GM18858 (cell line): ENCODE data around the gene TROAP.

ENCODE experiments used
- ATAC-seq: cut with Tn5 transposase; IDR thresholded peaks from one replicate; pipeline ENCODE4 v1.9.1; 2021; ENCODE audit not compliant: unreplicated experiment

TROAP gene

DNA sequence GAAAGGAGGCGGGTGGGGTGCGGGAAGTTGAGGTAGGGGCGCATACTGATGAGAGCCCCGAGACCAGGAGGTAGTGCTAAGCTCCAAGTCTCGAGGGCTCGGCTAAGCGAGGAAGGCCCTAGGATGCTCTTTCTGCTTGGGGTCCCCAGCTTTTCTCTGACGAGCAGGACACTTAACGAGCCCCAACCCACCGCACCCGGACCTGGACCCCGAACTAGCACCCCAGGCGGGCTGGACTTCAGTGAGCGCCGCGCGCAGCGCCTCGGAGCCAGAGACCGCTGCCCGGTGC, 18.7 kb downstream of the TROAP start:
- ATAC-seq, result no peak

DNA sequence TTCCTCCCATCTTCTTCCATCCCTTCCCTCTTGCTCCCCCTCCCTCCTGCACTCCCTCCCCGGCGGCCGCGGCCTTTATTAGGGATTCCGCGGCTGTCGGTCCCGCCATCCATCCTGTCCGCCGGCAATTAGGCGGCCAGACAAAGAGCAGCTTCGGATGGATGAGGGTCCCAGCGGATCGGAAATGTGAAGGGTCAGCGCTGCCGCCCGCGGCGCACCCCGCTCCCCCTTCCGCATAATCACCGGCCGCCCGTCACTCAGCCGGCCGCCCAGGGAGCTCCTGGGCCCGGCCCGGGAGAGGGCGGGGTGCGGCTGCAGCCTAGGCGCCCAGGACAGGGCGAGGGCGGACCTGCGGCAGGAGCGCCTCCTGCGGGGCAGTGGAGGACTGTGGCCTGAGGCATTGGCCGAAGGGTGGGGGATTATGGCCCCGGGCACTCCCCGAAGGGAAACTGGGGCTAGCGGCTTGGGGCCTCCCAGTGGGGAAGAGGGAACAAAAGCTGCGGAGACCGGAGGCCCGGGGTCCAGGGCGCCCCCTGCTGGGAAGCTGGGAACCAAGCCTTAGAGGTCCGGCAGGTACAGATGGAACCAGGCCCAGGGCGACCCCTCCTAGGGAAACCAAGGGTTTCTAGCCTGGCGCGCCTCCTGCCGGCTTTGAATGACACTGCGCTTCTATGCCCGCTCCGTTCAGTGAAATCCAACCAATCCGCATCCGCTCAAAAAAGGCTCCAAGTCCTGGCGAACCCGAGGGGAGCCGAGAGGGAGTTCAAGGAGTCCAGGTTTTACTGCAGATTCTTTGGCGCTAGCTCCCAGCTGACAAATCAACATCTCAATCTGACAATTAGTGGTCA, 19.2 kb downstream of the TROAP start:
- ATAC-seq, result no peak

DNA sequence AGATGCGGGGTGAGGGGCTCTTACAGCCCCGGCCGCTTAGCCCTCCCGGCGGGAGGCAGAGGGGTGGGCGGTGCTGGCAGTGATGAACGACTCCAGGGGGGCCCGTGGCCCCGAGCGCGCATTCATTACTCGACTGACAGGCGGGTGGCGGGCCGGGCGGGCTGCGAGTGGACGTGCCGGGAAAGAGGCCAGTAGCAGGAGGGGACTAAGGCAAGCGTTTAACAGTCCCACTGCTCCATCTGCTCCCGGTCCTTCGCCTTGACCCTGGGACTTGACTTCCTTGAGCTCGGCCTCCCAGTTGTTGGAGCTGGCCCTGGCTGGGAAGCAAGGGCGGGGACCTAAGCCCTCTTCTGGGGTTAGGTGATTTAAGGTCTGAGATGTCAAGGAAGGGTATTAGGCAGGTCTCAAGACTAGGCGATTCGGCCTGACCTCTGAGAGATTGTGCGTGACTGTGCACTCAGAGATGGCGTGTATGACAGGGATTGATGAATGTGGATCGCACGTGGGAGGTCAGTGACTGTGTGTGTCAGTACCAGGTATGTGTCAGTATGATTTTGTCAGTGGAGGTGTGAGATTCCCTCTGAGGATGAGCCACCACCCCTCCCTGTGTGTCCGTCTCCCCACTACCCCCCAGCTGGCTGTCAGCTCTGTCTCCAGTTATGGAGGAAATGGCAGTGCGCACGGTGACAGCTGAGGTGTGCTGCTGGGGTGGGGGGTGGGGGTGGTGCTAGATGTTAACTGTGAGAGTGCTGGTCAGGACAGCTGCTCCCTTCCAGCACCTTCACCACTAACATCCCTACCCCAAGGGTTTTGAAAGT, 20.1 kb downstream of the TROAP start:
- ATAC-seq, result no peak

DNA sequence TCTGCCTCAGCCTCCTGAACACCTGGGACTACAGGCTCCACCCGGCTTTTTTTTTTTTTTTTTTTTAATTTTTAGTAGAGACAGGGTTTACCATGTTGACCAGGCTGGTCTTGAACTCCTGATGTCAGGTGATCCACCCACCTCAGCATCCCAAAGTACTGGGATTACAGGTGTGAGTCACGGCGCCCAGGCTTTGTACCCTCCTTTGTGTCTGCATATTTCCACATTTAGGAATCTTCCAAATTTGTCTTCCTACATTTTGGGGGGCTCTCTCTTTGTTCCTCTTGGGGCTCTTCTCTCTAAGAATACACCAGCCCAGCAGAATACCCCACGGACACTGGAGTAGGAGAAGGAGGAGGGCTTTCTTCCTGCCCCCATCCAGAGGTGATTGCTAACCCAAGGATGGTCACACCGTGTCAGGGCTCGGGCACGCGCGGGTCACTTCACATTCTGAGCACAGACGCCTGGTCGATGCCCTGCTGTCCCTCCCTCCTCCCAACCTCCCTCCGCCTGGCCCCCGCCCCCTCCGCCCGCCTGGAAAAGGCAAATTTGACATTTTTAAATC, 21.5 kb downstream of the TROAP start:
- no peak for ATAC-seq

DNA sequence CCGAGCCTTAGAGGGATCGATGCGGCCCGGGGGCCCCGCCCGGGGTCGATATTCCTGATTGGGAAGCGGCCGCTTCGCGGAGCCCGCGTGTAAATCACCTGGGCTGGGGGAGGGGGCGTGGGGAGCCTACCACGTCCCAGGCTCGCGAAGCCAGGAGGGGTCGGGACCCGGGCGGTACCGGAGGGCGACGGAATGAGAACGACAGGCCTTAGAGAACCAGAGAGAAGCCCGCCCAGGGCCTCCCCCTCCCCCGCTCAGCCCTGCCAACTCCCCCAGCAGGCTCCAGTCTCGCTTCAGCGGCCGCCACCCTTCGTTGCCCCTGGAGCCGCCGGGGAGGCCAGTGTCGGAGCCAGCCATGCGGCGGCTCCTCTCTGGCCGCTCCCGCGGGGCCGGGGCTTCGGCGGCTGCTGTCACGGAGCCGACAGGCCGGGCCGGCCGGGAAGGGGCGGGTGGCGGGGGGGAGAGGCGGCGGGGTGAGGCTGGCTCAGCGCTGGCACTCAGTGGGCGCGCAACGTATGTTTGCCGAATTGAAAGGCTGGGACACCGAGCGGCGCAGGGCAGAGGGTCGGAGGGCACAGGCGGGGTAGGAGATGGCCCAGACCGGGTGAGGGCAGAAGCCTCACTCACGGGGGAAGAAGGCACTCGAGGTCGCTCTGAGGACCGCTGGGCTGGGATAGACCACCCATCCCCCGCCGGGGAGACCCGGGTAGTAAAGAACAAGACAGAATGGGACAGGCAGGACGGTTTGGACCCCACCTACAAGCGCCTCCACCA, 22.2 kb downstream of the TROAP start:
- no peak for ATAC-seq

DNA sequence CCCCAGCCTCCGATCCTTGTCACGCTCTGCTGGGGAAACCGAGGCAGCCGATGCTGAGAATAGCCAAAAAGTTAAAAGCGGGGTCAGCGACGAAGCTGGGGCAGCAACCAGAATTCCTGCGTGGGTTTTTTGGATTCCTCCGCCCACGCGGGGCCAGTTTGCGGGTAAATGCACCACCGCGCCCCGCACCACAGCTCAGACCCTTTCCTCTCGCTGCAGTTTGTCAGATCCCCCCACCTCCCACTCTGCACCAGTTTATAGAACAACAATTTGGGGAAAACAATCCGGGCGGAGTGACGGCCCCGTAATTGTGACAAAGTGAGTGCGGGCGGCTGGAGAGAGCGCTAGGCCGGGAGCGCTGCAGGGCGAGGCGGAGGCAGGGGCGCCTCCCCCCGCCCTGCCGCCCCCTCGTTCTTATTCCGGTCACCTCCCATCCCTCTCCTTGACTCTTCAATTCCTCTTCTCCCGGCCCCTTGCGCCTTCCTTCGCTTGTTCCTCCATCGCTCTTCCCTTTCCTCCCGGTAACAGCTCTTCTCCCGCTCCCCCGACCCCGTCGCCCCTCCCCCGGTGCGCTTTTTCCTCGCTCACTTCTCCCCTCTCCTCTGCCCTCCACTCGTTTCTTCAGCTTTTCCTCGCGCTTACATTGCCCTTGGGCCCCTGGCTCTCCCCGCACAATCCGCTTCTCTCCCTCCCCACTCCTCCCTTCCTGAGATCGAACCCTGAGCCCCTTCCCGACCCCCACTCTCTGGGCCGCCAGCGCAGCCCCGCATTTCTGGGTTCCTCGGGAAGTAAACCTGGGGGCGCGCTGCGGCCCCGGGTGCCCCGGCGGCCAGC, 23.0 kb downstream of the TROAP start:
- no peak for ATAC-seq

DNA sequence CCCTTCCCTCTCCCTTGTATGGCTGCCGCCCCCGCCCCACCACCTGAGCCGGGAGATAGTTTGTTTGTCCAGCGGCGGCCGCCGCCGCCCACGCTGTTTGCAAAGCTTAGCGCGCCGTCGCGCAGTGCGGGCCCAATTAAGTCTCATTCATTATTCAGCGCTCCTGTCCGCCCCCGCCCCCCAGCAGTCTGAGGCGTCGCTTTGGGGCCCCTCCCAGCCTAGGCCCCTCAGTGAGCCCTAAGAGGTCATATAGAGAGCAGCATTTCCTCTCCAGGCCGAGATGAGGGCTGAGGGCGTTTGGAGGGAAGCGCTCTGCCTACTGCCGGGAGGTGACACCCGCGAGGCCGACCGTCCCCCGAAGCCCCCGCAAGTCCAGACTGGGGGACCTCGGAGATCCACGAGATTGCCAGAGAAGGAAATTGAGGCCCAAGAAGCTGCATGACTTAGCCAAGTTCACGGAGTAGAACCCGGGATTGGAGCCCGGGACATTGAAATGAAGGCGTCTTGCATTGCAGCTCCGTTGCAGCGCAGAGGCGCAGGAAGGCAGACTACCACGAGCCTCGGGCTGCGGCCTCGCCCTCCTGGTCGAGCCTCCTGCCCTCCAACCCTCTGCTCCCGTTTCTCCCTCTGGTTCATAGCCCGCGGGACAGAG, 23.7 kb downstream of the TROAP start, which contains the start of gene DNAJC22:
DNAJC22 (plus strand) TSS at position 230 of the 652 bp plus-strand sequence. CDS start 1,985 bp downstream, outside the sequence.
- ATAC-seq, result no peak

DNA sequence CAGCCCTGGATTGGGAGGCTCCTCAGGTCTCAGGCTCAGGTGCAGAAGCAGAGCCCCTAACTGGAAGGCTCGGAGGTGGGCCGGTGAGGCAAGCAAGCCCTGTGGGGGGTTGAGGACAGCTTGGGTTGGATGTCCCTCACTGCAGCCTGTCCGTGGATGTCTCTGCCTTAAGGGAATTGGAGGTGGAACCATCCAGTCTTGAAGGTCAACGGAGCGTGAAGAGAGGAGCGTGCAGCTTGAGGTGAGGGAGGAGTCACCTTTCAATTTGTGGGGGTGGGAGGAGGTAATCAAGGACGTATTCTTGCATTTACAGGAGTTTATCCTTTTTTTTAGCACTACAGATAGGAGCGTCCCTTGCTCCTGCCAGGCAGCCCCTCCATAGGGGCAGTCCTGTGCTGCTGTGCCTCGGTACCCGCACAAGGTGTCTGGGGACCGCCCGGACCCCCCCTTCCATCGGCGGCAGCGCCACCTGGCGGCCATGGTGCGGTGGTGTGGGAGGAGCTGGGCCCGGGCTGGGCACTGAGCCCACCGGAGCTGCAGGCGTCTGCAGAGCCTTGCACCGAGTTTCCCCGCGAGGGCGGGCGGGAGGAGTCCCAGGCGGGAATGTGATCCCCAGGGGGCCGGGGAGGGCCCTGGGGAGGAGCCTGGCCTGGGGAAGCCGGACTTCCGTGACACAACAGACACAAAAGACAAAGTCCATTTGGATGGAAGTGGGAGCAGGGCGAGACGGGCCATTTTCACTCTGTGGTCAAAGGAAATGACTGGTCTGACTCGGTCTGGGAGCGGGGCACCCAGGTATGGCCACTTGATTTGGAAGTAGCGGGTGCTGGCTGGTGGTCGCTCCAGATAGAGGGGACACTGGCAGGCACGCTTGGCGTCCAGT, 24.5 kb downstream of the TROAP start:
- no peak for ATAC-seq

DNA sequence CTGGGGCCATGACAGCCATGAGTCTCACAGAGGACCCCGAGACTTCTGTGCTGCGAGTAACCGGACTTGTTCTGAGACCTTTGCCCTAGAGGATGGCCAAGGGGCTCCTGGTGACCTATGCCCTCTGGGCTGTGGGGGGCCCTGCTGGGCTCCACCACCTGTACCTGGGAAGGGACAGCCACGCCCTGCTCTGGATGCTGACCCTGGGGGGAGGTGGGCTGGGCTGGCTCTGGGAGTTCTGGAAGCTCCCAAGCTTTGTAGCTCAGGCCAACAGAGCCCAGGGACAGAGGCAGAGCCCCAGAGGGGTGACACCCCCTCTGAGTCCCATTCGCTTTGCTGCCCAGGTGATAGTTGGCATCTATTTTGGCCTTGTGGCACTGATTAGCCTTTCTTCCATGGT, 25.7 kb downstream of the TROAP start:
- no peak for ATAC-seq

DNA sequence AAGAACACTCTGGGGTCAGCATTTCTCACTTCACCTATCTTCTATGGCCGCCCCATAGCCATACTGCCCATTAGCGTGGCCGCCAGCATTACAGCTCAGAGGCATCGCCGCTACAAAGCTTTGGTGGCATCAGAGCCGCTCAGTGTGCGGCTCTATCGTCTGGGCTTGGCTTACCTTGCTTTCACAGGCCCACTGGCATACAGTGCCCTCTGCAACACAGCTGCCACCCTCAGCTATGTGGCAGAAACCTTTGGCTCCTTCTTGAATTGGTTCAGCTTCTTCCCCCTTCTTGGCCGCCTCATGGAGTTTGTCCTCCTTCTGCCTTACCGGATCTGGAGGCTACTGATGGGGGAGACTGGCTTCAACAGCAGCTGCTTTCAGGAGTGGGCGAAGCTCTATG, 26.2 kb downstream of the TROAP start:
- ATAC-seq, result no peak

DNA sequence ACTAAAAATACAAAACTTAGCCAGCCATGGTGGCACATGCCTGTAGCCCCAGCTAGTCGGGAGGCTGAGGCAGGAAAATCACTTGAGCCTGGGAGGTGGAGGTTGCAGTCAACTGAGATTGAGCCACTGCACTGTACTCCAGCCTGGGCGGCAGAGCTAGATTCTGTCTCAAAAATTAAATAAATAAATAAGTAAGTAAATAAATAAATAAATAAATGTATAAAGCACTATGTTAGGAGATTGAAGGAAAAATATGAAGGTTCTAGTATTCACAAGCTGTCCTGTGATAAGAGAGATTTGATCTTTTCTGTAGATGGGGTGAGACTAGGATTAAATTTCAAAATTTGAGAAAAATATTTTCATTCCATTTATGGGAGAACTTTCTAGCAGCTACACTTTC, 29.3 kb downstream of the TROAP start:
- ATAC-seq, result no peak

DNA sequence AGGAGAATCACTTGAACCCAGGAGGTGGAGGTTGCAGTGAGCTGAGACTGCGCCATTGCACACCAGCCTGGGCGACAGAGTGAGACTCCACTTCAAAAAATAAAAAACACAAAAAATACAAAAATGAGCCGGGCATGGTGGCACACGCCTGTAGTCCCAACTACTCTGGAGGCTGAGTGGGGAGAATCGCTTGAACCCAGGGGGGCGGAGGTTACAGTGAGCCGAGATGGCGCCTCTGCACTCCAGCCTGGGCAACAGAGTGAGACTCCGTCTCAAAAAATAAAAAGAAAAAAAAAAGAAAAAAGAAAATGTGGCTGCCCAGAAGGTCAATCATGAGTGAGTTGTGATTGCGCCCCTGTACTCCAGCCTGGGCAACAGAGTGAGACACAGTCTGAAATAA, 32.9 kb downstream of the TROAP start:
- no peak for ATAC-seq

DNA sequence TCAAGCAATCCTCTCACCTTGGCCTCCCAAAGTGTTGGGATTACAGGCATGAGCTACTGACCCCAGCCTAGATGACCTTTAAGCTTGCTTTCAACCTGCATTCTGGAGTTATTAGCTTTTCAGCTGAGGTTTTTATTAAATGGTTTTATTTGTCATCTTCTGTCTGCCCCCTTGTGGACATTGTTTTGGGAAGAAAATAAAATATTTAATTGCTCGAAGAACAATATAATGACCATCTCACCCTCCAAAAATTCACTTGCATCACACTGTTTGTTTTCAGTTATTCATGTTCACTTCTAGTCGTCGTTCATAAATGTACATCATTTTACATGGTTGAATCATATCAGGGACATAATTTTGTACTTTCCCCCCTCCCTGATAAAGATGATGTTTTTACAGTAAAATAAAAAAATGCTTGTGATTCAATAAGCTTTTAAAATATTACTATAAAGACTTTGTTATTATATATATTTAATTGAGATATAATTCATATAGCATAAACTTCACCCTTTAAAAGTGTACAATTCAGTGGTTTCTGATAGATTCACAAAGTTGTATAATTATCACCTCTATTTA, 34.1 kb downstream of the TROAP start:
- ATAC-seq, result no peak

DNA sequence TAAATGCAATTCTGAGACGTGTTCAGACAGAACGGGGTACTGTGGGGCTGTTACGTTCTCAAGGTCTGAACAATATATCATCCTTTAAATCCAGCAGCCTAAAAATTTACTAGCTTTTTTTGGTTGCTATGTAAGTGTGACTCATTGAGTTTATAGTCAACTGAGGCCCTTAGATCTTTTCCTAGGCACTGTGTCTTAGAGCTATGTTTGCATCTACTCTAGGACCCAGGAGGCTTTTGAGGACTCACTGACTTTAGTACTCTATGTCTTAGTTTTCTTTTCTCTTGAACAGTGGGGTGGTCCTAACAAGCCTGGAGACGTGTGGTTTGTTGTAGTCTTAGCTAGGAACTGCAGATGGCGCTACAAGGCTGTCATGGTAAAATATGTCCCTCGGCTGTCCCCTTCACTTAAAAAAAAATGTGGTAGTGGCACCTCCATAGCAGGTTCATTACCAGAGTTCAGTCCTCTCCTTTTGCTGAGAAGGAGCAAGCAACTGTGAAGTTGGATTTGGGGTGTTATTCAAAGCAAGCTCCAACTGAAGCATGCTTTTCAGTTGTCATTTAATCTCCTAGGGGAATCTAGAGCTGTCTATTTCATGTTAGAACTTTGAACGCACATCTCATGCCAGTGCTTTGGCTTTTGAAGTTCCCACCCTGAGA, 35.6 kb downstream of the TROAP start:
- no peak for ATAC-seq

DNA sequence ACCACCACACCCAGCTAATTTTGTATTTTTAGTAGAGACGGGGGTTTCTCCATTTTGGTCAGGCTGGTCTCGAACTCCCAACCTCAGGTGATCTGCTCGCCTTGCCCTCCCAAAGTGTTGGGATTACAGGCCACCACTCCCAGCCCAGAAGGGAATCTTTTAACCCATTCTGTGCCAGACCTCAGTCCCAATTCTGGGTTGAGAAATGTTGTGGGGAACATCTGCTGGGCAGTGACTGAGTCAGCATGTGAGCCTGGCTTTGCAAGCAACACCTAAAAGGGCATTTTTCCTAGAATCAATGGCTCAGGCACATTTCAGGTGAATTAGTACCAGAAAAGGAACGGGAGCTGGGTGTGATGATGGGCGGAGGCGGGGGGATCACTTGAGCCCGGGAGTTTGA, 36.6 kb downstream of the TROAP start:
- ATAC-seq, result no peak

DNA sequence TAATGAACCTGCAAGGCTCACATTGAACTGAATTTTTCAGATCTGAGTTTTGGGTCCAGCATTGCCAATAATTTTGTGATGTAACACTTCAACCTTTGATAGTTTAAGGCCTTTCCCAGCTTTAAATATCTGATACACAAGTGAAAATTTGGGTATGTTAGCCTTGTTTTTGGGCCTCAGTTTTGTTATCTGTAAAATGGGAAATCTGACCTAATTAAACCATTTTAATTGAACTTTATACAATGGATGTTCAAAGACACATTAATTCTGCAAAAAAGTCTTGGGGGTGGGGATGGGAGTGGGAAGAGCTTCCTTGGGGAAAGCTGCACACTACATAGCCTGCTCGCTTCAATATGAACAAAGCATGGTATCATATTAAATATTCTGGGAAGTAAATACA, 39.0 kb downstream of the TROAP start:
- ATAC-seq, result no peak

DNA sequence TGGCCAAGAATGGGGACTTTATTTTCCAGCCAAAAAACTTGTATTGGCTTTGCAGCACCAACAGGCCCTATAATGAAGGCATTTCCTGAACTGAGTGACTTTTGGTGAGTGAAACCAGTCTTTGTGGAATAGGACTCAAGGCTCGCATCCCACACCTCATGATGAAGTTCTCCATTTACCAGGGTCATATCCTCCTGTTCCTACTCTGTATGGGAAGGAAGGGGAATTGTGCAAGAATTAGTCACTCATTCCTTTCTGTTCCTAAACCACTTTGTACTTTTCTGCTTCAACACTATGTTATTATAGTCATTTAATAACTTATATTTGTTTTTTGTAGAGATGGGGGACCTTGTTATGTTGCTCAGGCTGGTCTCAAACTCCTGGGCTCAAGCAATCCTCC, 41.9 kb downstream of the TROAP start:
- no peak for ATAC-seq

DNA sequence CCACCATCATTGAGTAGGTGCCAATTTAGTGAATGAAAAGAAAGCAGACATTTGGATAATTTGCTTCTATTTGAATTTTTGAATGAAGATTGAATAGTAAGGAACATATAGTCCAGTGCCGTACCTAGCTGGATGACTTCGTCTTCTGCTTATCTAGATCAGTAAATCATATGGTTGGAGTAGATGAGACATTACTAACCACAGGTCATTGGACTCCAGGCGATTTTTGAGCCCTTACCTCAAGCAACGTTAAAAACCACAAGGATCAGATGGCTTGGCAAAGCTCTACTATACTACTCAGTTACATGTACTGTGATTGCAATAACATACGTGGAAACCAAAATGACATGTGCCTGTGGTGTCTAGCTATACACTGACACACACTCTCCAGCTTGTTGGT, 42.5 kb downstream of the TROAP start:
- no peak for ATAC-seq
